GM12875 (cell line): Measurements from ENCODE around the gene FYN.

Source experiments
- H3K4me3 ChIP-seq: one replicate; pipeline ENCODE4 v1.5.1; 2011; ENCODE audit warnings: low read depth, low read length, control low read depth
- TF ChIP-seq, protein P1 (sequence below): IDR thresholded peaks from 2 replicates; pipeline ENCODE4 v1.5.1; 2011; ENCODE audit warnings: low read depth, mild to moderate bottlenecking, control low read depth, inconsistent platforms, low read length, moderate library complexity, borderline replicate concordance; ENCODE audit not compliant: insufficient read depth

Gene FYN

GRCh38 chr6:111710439-111710838 lies 162.8 kb downstream of the FYN start:
- TF ChIP-seq, protein P1, sequence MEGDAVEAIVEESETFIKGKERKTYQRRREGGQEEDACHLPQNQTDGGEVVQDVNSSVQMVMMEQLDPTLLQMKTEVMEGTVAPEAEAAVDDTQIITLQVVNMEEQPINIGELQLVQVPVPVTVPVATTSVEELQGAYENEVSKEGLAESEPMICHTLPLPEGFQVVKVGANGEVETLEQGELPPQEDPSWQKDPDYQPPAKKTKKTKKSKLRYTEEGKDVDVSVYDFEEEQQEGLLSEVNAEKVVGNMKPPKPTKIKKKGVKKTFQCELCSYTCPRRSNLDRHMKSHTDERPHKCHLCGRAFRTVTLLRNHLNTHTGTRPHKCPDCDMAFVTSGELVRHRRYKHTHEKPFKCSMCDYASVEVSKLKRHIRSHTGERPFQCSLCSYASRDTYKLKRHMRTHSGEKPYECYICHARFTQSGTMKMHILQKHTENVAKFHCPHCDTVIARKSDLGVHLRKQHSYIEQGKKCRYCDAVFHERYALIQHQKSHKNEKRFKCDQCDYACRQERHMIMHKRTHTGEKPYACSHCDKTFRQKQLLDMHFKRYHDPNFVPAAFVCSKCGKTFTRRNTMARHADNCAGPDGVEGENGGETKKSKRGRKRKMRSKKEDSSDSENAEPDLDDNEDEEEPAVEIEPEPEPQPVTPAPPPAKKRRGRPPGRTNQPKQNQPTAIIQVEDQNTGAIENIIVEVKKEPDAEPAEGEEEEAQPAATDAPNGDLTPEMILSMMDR = no peak
- no peak overlapping the region for H3K4me3 ChIP-seq

- H3K4me3 ChIP-seq = no peak overlapping the region
- TF ChIP-seq, protein P1 = peak; percentile 28; the same call in 1 of the 2 replicates
Measured at GRCh38 chr6:111709615-111710398, 163.4 kb downstream of the FYN start.

- TF ChIP-seq, protein P1 = no peak
- no peak overlapping the region for H3K4me3 ChIP-seq
Measured at GRCh38 chr6:111709201-111709600, 164.1 kb downstream of the FYN start.

- TF ChIP-seq, protein P1 = no peak
- H3K4me3 ChIP-seq = no peak overlapping the region
Measured at GRCh38 chr6:111707773-111708172, 165.5 kb downstream of the FYN start.

- H3K4me3 ChIP-seq = no peak overlapping the region
- TF ChIP-seq, protein P1 = no peak
Measured at GRCh38 chr6:111706841-111707391, 166.3 kb downstream of the FYN start.

- no peak overlapping the region for H3K4me3 ChIP-seq
- TF ChIP-seq, protein P1 = no peak
Measured at GRCh38 chr6:111703723-111704122, 169.5 kb downstream of the FYN start.

GRCh38 chr6:111702268-111702667 lies 171.0 kb downstream of the FYN start:
- TF ChIP-seq, protein P1 = no peak
- H3K4me3 ChIP-seq = no peak overlapping the region
